AG04449 (cell line): ENCODE results near the gene PIR.

Experiments used
- CTCF ChIA-PET: fragments of 350-600 bp; formaldehyde crosslinking; extraction: SDS; loops from one replicate; lab custom pipeline; 2021; ENCODE audit warnings: antibody characterized with exemption; lab: Yijun Ruan, JAX
- POLR2A ChIA-PET: fragments of 400-600, 350-600 bp; formaldehyde crosslinking; extraction: SDS; loops from one replicate; lab custom pipeline; 2020; ENCODE audit warnings: antibody characterized with exemption, inconsistent platforms; lab: Yijun Ruan, JAX
- DNase-seq: peaks from one replicate; pipeline ENCODE4 v3.0.0-alpha.2; 2010; ENCODE audit warnings: low read depth, low spot score
- H3K4me3 ChIP-seq: 2 replicates; pipeline ENCODE4 v1.5.1; 2011; ENCODE audit warnings: low read depth, mild to moderate bottlenecking, control low read depth, low read length
- CTCF ChIP-seq: IDR thresholded peaks from one replicate; pipeline ENCODE4 v1.5.1; 2011; ENCODE audit warnings: mild to moderate bottlenecking, moderate library complexity, low read length, control low read depth, inconsistent platforms; ENCODE audit not compliant: insufficient read depth; ENCODE audit errors: missing control alignments

Gene PIR

GRCh38 chrX:15335135-15336022 lies 157.8 kb downstream of the PIR start, which contains the start of gene PIGA:
Gene PIGA (minus strand): TSS chrX:15335523. CDS start chrX:15331930, 3,593 bp downstream.
- POLR2A ChIA-PET = no interaction called here
- H3K4me3 ChIP-seq = peak within 1 kb of the TSS; percentile 74
- DNase-seq = peak; percentile 74
- CTCF ChIA-PET = interaction anchor here (2.2 kb wide), 1 partner anchor 14 kb away, joined by 12 read pairs; no protein-coding TSS in a partner anchor
- no peak for TF ChIP-seq CTCF
